HAP-1 (cell line): ENCODE results near the gene MBNL2.

Source experiments
- DNase-seq, 2 experiments: peaks; one replicate each; pipeline ENCODE4 v3.0.0-alpha.2; 2016 to 2020; ENCODE audit warnings: low spot score in 2 of 2
- H3K27me3 ChIP-seq: fragments of 250-450 bp; sonication (Bioruptor Pico); 2 replicates; pipeline ENCODE4 v1.5.1; 2020; ENCODE audit warnings: low read depth, mild to moderate bottlenecking, moderate library complexity
- H3K36me3 ChIP-seq: fragments of 250-450 bp; sonication (Bioruptor Pico); replicated peaks from 2 replicates; pipeline ENCODE4 v1.5.1; 2020; ENCODE audit warnings: mild to moderate bottlenecking
- H3K4me1 ChIP-seq: fragments of 250-450 bp; sonication (Bioruptor Pico); 2 replicates; pipeline ENCODE4 v1.5.1; 2020; ENCODE audit warnings: mild to moderate bottlenecking
- H3K4me3 ChIP-seq: fragments of 250-450 bp; sonication (Bioruptor Pico); 2 replicates; pipeline ENCODE4 v1.5.1; 2020; ENCODE audit warnings: mild to moderate bottlenecking, moderate library complexity
- H3K9me3 ChIP-seq: fragments of 250-450 bp; sonication (Bioruptor Pico); 2 replicates; pipeline ENCODE4 v1.5.1; 2020; ENCODE audit warnings: mild to moderate bottlenecking, moderate library complexity
- in situ Hi-C: fragments of 300-500 bp; cut with MboI; formaldehyde crosslinking; loops from 3 replicates; pipeline ENCODE4 v1.14.3; 2020; ENCODE audit warnings: low sequenced_read_pairs, inconsistent platforms, mixed read lengths

Gene MBNL2

DNA sequence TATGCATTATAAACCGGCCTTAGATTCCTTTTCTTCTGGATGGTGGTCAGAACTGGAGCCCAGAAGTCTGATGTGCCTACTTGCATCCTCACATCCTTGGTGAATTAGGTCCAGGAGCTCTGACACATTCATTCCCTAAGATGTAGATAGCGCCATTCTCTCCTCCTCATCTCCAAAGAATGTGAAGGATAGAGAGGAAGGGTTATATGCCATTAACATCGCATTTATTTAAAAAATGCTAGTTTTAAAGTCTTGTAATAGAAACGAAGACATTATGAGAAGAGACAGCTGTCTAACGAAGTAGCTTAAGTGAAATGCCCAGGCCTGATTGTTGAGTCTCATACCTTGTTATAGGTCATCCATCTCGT, 9.7 kb downstream of the MBNL2 start:
- Histone ChIP-seq H3K36me3 (no peaks in the 10 kb centered on the region; the same call in 1 of the 2 replicates), H3K4me1 (peaks cover 17% of the 10 kb centered on the region), H3K4me3 (no peak overlapping the region), H3K9me3 (no peaks in the 10 kb centered on the region), H3K27me3 (no peaks in the 10 kb centered on the region)
- in situ Hi-C loops, result no loop called here
- DNase-seq, result no peak

- Histone ChIP-seq H3K4me3 (no peak overlapping the region), H3K36me3 (no peaks in the 10 kb centered on the region; the same call in 1 of the 2 replicates), H3K27me3 (no peaks in the 10 kb centered on the region), H3K9me3 (no peaks in the 10 kb centered on the region), H3K4me1 (peaks cover 5% of the 10 kb centered on the region)
- DNase-seq, result no peak
- in situ Hi-C loops, result no loop called here
These were observed 11.4 kb downstream of the MBNL2 start for GRCh38 chr13:97233499-97233898.

GRCh38 chr13:97234236-97234635, 12.1 kb downstream of the MBNL2 start:
- Histone ChIP-seq H3K4me1 (peaks cover 5% of the 10 kb centered on the region), H3K4me3 (no peak overlapping the region), H3K27me3 (no peaks in the 10 kb centered on the region), H3K9me3 (no peaks in the 10 kb centered on the region), H3K36me3 (no peaks in the 10 kb centered on the region; the same call in 1 of the 2 replicates)
- DNase-seq, result no peak
- in situ Hi-C loops, result no loop called here

GRCh38 chr13:97234742-97235141, 12.6 kb downstream of the MBNL2 start:
- Histone ChIP-seq H3K4me3 (no peak overlapping the region), H3K9me3 (no peaks in the 10 kb centered on the region), H3K27me3 (no peaks in the 10 kb centered on the region), H3K4me1 (peaks cover 7% of the 10 kb centered on the region), H3K36me3 (no peaks in the 10 kb centered on the region; the same call in 1 of the 2 replicates)
- in situ Hi-C loops, result no loop called here
- no peak for DNase-seq

DNA sequence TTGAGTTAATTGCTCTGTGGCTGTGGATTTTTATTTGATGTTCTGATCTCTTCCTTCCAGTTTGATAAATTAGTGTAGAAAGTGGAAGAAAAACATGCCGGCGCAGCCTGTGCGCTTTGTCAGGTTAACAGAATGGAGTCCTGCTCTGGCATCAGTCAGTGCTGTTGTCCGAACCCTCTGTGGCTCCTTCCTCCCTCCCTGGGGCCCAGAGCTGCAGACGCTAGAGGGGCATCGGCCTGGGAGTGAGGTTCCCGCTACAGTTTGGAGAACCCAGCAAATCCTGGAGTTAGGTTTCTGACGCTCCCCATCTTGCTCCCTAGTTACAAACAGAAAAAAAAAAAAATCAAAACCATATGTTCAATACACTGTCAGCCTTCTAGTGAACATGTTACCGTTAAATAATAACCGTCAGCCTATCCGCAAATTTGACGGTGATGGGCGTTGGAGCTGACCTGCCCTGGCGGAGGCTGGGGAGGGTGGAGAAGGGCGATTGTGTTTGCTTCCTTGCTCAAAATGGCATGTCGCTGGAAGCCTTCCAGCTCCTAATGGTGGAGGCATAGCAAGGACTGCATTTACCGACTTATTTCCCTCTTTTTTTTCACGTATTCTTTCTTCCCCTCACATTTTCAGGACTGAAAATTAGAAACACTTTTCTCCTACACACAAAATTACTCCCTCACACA, 13.6 kb downstream of the MBNL2 start:
- no peaks in the 10 kb centered on the region; the same call in 1 of the 2 replicates for H3K36me3 ChIP-seq
- in situ Hi-C loops, result no loop called here
- H3K27me3 ChIP-seq, result no peaks in the 10 kb centered on the region
- H3K9me3 ChIP-seq, result no peaks in the 10 kb centered on the region
- H3K4me1 ChIP-seq, result peaks cover 14% of the 10 kb centered on the region
- no peak for DNase-seq
- H3K4me3 ChIP-seq, result no peak overlapping the region

GRCh38 chr13:97237388-97237787, 15.3 kb downstream of the MBNL2 start:
- Histone ChIP-seq H3K9me3 (no peaks in the 10 kb centered on the region), H3K27me3 (no peaks in the 10 kb centered on the region), H3K4me3 (no peak overlapping the region), H3K36me3 (no peaks in the 10 kb centered on the region), H3K4me1 (peaks cover 23% of the 10 kb centered on the region)
- no peak for DNase-seq
- in situ Hi-C loops, result no loop called here

DNA sequence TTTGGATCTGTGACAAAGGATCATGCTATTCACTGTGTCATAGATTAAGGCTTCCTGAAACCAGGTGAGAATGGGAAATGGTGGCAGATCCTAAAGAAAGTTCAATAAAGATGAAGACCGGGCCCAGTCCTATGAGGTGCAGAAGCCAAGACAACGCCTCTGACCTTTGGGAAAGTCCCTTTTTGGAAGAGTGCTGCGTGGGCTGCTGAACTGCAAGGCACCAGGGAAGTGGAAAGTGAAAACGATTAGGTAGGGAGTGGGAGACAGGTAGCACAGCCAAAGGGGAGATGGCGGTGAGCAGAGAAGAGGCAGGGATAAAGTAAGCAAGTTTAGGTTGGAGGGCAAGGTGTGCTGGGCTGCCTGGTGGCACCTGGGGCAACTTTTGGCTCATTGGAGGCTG, 16.3 kb downstream of the MBNL2 start:
- no peaks in the 10 kb centered on the region for H3K36me3 ChIP-seq
- H3K4me3 ChIP-seq, result no peak overlapping the region
- H3K27me3 ChIP-seq, result no peaks in the 10 kb centered on the region
- in situ Hi-C loops, result no loop called here
- H3K9me3 ChIP-seq, result no peaks in the 10 kb centered on the region
- no peak for DNase-seq
- H3K4me1 ChIP-seq, result peaks cover 23% of the 10 kb centered on the region

- no peaks in the 10 kb centered on the region for H3K27me3 ChIP-seq
- no peak for DNase-seq
- H3K4me1 ChIP-seq, result peaks cover 23% of the 10 kb centered on the region
- in situ Hi-C loops, result no loop called here
- H3K36me3 ChIP-seq, result no peaks in the 10 kb centered on the region
- no peaks in the 10 kb centered on the region for H3K9me3 ChIP-seq
- no peak overlapping the region for H3K4me3 ChIP-seq
These were observed 16.8 kb downstream of the MBNL2 start for GRCh38 chr13:97238883-97239282.

DNA sequence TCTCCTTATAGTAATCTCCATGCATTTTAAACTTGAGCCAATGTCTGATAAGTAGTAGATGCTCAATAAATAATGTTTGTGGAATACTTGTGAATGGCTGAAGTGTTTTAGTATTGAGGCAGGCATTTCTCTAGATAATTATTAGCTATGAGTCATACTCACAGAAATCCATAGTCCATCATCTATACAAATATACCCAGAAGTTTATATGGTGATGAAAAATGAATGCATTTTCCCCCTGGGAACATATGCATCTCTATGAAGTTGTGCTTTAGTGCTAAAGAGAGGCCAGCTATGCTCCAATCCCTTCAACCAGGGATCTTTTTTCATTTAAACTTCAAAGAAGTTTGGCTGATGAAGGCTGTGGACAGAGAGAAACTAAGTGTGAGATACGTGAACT, 17.2 kb downstream of the MBNL2 start:
- Histone ChIP-seq H3K4me1 (peaks cover 25% of the 10 kb centered on the region), H3K36me3 (no peaks in the 10 kb centered on the region)
- in situ Hi-C loops, result no loop called here

GRCh38 chr13:97239943-97240787, 18.0 kb downstream of the MBNL2 start:
- in situ Hi-C loops, result no loop called here
- Histone ChIP-seq H3K4me3 (no peak overlapping the region), H3K36me3 (no peaks in the 10 kb centered on the region), H3K4me1 (peaks cover 33% of the 10 kb centered on the region), H3K27me3 (no peaks in the 10 kb centered on the region), H3K9me3 (no peaks in the 10 kb centered on the region)
- peak in 1 of 2 experiments; percentile 91 for DNase-seq

More for the DNA sequence above, 17.2 kb downstream of the MBNL2 start:
- Histone ChIP-seq H3K4me3 (no peak overlapping the region), H3K9me3 (no peaks in the 10 kb centered on the region), H3K27me3 (no peaks in the 10 kb centered on the region)
- DNase-seq, result no peak

DNA sequence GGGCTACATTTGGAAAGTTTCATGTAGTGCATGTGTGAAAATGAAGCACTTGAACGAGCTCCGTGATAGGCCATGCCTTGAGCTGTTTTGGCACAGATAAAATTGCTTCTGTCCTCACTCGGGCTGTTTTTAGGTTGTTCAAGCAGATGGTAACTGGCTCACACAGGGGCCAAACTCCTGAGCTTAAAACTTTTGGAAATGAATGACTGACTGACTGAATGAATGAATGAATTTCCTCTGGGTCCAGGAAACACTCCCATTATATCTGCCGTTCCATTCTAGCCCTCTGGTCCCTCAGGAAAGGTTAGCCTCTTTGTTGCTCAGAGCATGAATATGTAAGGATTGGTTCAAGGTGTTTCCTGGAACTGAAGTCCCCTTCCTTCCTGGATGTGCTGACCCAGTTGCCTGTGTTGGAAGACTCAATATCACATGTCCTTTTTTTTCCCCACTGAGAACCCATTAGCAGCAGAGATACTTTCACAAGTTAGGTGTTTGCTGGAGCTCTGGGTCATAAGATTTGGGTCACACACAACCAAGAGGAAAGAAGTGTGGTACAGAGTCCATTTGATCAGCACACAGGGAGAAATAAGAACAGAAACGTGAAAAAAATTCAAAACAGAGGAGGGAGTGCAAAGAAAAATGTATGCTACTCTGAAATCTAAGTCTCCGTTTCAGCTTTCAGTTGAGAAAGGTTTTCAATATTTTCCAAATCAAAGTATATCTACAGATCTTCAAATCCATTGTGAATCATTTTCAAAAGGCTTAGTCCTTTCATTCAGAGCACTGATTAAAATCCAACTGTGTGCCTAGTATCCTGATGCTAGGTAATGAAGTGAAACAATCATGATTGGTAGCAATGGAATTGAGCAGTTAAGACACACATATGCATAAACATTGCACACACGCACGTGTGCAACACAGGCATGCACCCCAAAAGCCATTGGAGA, 18.9 kb downstream of the MBNL2 start:
- no peak overlapping the region for H3K4me3 ChIP-seq
- in situ Hi-C loops, result no loop called here
- H3K9me3 ChIP-seq, result no peaks in the 10 kb centered on the region
- H3K4me1 ChIP-seq, result peaks cover 33% of the 10 kb centered on the region
- no peaks in the 10 kb centered on the region for H3K36me3 ChIP-seq
- peak in 1 of 2 experiments; percentile 32 for DNase-seq
- no peaks in the 10 kb centered on the region for H3K27me3 ChIP-seq

GRCh38 chr13:97241761-97242160, 19.6 kb downstream of the MBNL2 start:
- Histone ChIP-seq H3K9me3 (no peaks in the 10 kb centered on the region), H3K4me3 (no peak overlapping the region), H3K4me1 (peaks cover 38% of the 10 kb centered on the region), H3K27me3 (no peaks in the 10 kb centered on the region), H3K36me3 (no peaks in the 10 kb centered on the region)
- no peak for DNase-seq
- in situ Hi-C loops, result no loop called here

- H3K4me1 ChIP-seq, result peaks cover 40% of the 10 kb centered on the region
- no peak for DNase-seq
- in situ Hi-C loops, result no loop called here
- H3K4me3 ChIP-seq, result no peak overlapping the region
- H3K36me3 ChIP-seq, result no peaks in the 10 kb centered on the region
- H3K27me3 ChIP-seq, result no peaks in the 10 kb centered on the region
- no peaks in the 10 kb centered on the region for H3K9me3 ChIP-seq
These were observed 20.8 kb downstream of the MBNL2 start for GRCh38 chr13:97242755-97243497.
